Measurements from ENCODE around the gene SLC6A19. TPM values are rescaled to one million over a fixed set of nuclear protein-coding genes. Genes with fewer than 3 reads are reported as not detected.
A peak's percentile ranks its signal among the peaks of the same experiment; 100 is the strongest.

The SLC6A19 gene
- total RNA-seq, 1 donor from 2014 or later: not detected

- Histone ChIP-seq H3K4me1 (no peaks in the 10 kb centered on the region), H3K27me3 (peaks cover 17% of the 10 kb centered on the region), H3K27ac (no peak overlapping the region), H3K36me3 (no peaks in the 10 kb centered on the region), H3K9me3 (no peaks in the 10 kb centered on the region), H3K4me3 (no peak overlapping the region)
- DNase-seq (no peak), ATAC-seq (no peak)
- no peak for TF ChIP-seq CTCF (IDR thresholded peaks at IDR 0.05)
- intact Hi-C loops (cut with DNase I): no loop called here
These were observed 41.5 kb upstream of the SLC6A19 start for GRCh38 chr5:1159774-1160406.

- ATAC-seq (peak; percentile 8), DNase-seq (no peak)
- H3K36me3 ChIP-seq: no peaks in the 10 kb centered on the region
- H3K27me3 ChIP-seq: peaks cover 7% of the 10 kb centered on the region
- H3K27ac ChIP-seq: no peak overlapping the region
- intact Hi-C loops (cut with DNase I): no loop called here
- H3K9me3 ChIP-seq: no peaks in the 10 kb centered on the region
- TF ChIP-seq CTCF (IDR thresholded peaks at IDR 0.05): no peak
- no peak overlapping the region for H3K4me3 ChIP-seq
- H3K4me1 ChIP-seq: no peaks in the 10 kb centered on the region
These were observed 40.1 kb upstream of the SLC6A19 start for GRCh38 chr5:1161108-1161832.

- Histone ChIP-seq H3K9me3 (no peaks in the 10 kb centered on the region), H3K4me3 (no peak overlapping the region), H3K27me3 (peaks cover 1% of the 10 kb centered on the region), H3K36me3 (no peaks in the 10 kb centered on the region), H3K27ac (no peak overlapping the region), H3K4me1 (no peaks in the 10 kb centered on the region)
- DNase-seq (no peak), ATAC-seq (peak; percentile 39)
- TF ChIP-seq CTCF (IDR thresholded peaks at IDR 0.05): no peak
- intact Hi-C loops (cut with DNase I): no loop called here
These were observed 39.6 kb upstream of the SLC6A19 start for GRCh38 chr5:1161833-1162229.

- no peaks in the 10 kb centered on the region for H3K4me1 ChIP-seq
- H3K4me3 ChIP-seq: no peak overlapping the region
- no peak overlapping the region for H3K27ac ChIP-seq
- H3K27me3 ChIP-seq: no peaks in the 10 kb centered on the region
- TF ChIP-seq CTCF (IDR thresholded peaks at IDR 0.05): no peak
- no peak for ATAC-seq
- H3K9me3 ChIP-seq: no peaks in the 10 kb centered on the region
- intact Hi-C loops (cut with DNase I): no loop called here
- no peaks in the 10 kb centered on the region for H3K36me3 ChIP-seq
- DNase-seq: no peak
These were observed 39.1 kb upstream of the SLC6A19 start for GRCh38 chr5:1162276-1162675.

- Histone ChIP-seq H3K27me3 (no peaks in the 10 kb centered on the region), H3K36me3 (no peaks in the 10 kb centered on the region), H3K4me3 (no peak overlapping the region), H3K4me1 (peaks cover under 1% of the 10 kb centered on the region), H3K27ac (no peak overlapping the region), H3K9me3 (no peaks in the 10 kb centered on the region)
- TF ChIP-seq CTCF (IDR thresholded peaks at IDR 0.05): no peak
- ATAC-seq: no peak
- DNase-seq: no peak
- intact Hi-C loops (cut with DNase I): no loop called here
These were observed 38.6 kb upstream of the SLC6A19 start for GRCh38 chr5:1162751-1163150.
